Measurements from ENCODE around the gene FAM171A1. TPM values are rescaled to one million over a fixed set of nuclear protein-coding genes. Genes with fewer than 3 reads are reported as not detected.

FAM171A1 gene
- polyA plus RNA-seq, 1 donor (not counting 4 experiments of a cell fraction or from before 2014, with no cell fraction given) = 8.8 TPM

GRCh38 chr10:15348579-15348978, 22.5 kb downstream of the FAM171A1 start:
- no peak for DNase-seq (ENCODE audit: low read depth, low spot score)
- Histone ChIP-seq H3K9ac (ENCODE audit: control insufficient read depth, extremely low read depth, insufficient read depth, low read length) (no peak overlapping the region), H3K27me3 (ENCODE audit: control insufficient read depth, extremely low read depth, insufficient read depth, low read length) (no peaks in the 10 kb centered on the region), H3K9me1 (ENCODE audit: control insufficient read depth, extremely low read depth, insufficient read depth, low read length) (no peaks in the 10 kb centered on the region), H3K9me3 (ENCODE audit: control insufficient read depth, low read depth, low read length) (no peaks in the 10 kb centered on the region), H4K20me1 (ENCODE audit: control insufficient read depth, extremely low read depth, insufficient read depth, low read length) (no peaks in the 10 kb centered on the region), H3K4me2 (ENCODE audit: control insufficient read depth, extremely low read depth, insufficient read depth, low read depth, low read length) (no peak overlapping the region), H3K4me3 (ENCODE audit: control insufficient read depth in 2 of 3, extremely low read depth in 1 of 3, insufficient read depth in 2 of 3, low read depth in 1 of 3, low read length in 3 of 3) (no peak overlapping the region), H3K4me1 (ENCODE audit: control insufficient read depth, extremely low read depth, insufficient read depth, low read length) (peaks cover 6% of the 10 kb centered on the region), H3K27ac (ENCODE audit: control insufficient read depth, insufficient read depth, low read length) (no peak overlapping the region), H2AFZ (ENCODE audit: control insufficient read depth, low read length) (no peak overlapping the region), H3K36me3 (ENCODE audit: control insufficient read depth in 2 of 2, extremely low read depth in 1 of 2, insufficient read depth in 2 of 2, low read length in 2 of 2) (no peaks in the 10 kb centered on the region), H3K79me2 (ENCODE audit: control insufficient read depth, insufficient read depth, low read length) (peaks cover 7% of the 10 kb centered on the region)
- TF ChIP-seq EZH2 (IDR thresholded peaks at IDR 0.05; ENCODE audit: low read length) = no peak
- no peak for TF ChIP-seq CTCF (optimal IDR thresholded peaks at IDR 0.05 in 1 of 3, IDR thresholded peaks at IDR 0.05 in 1 of 3, conservative IDR thresholded peaks at IDR 0.05 in 1 of 3; ENCODE audit: extremely low read depth in 1 of 3, insufficient read depth in 2 of 3, low read length in 3 of 3)
- FAIRE-seq = no peak
- dilution Hi-C loops (cut with MboI; ENCODE audit: extremely low pct_ligation_motif_present, low sequenced_read_pairs) = no loop called here

- Histone ChIP-seq H3K9me3 (ENCODE audit: control insufficient read depth, low read depth, low read length) (no peaks in the 10 kb centered on the region), H3K4me2 (ENCODE audit: control insufficient read depth, extremely low read depth, insufficient read depth, low read depth, low read length) (no peak overlapping the region), H3K9ac (ENCODE audit: control insufficient read depth, extremely low read depth, insufficient read depth, low read length) (no peak overlapping the region), H3K4me3 (ENCODE audit: control insufficient read depth in 2 of 3, extremely low read depth in 1 of 3, insufficient read depth in 2 of 3, low read depth in 1 of 3, low read length in 3 of 3) (no peak overlapping the region), H3K4me1 (ENCODE audit: control insufficient read depth, extremely low read depth, insufficient read depth, low read length) (peaks cover 6% of the 10 kb centered on the region), H3K79me2 (ENCODE audit: control insufficient read depth, insufficient read depth, low read length) (peaks cover 10% of the 10 kb centered on the region), H3K9me1 (ENCODE audit: control insufficient read depth, extremely low read depth, insufficient read depth, low read length) (no peaks in the 10 kb centered on the region), H4K20me1 (ENCODE audit: control insufficient read depth, extremely low read depth, insufficient read depth, low read length) (no peaks in the 10 kb centered on the region), H3K27ac (ENCODE audit: control insufficient read depth, insufficient read depth, low read length) (no peak overlapping the region), H3K27me3 (ENCODE audit: control insufficient read depth, extremely low read depth, insufficient read depth, low read length) (no peaks in the 10 kb centered on the region), H3K36me3 (ENCODE audit: control insufficient read depth in 2 of 2, extremely low read depth in 1 of 2, insufficient read depth in 2 of 2, low read length in 2 of 2) (no peaks in the 10 kb centered on the region), H2AFZ (ENCODE audit: control insufficient read depth, low read length) (no peak overlapping the region)
- FAIRE-seq (no peak), DNase-seq (ENCODE audit: low read depth, low spot score) (no peak)
- dilution Hi-C loops (cut with MboI; ENCODE audit: extremely low pct_ligation_motif_present, low sequenced_read_pairs) = no loop called here
- TF ChIP-seq CTCF (optimal IDR thresholded peaks at IDR 0.05 in 1 of 3, IDR thresholded peaks at IDR 0.05 in 1 of 3, conservative IDR thresholded peaks at IDR 0.05 in 1 of 3; ENCODE audit: extremely low read depth in 1 of 3, insufficient read depth in 2 of 3, low read length in 3 of 3) (no peak), EZH2 (IDR thresholded peaks at IDR 0.05; ENCODE audit: low read length) (no peak)
Measured at GRCh38 chr10:15347150-15347549, 23.9 kb downstream of the FAM171A1 start.
